TTC549 (cell line): Measurements from ENCODE around the gene SHC2.

ENCODE experiments used
- FAIRE-seq: peaks from 2 replicates; lab custom pipeline; 2012; peaks lifted over from hg19 to GRCh38; lab: Jason Lieb, UNC

SHC2 gene, protein sequence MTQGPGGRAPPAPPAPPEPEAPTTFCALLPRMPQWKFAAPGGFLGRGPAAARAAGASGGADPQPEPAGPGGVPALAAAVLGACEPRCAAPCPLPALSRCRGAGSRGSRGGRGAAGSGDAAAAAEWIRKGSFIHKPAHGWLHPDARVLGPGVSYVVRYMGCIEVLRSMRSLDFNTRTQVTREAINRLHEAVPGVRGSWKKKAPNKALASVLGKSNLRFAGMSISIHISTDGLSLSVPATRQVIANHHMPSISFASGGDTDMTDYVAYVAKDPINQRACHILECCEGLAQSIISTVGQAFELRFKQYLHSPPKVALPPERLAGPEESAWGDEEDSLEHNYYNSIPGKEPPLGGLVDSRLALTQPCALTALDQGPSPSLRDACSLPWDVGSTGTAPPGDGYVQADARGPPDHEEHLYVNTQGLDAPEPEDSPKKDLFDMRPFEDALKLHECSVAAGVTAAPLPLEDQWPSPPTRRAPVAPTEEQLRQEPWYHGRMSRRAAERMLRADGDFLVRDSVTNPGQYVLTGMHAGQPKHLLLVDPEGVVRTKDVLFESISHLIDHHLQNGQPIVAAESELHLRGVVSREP

DNA sequence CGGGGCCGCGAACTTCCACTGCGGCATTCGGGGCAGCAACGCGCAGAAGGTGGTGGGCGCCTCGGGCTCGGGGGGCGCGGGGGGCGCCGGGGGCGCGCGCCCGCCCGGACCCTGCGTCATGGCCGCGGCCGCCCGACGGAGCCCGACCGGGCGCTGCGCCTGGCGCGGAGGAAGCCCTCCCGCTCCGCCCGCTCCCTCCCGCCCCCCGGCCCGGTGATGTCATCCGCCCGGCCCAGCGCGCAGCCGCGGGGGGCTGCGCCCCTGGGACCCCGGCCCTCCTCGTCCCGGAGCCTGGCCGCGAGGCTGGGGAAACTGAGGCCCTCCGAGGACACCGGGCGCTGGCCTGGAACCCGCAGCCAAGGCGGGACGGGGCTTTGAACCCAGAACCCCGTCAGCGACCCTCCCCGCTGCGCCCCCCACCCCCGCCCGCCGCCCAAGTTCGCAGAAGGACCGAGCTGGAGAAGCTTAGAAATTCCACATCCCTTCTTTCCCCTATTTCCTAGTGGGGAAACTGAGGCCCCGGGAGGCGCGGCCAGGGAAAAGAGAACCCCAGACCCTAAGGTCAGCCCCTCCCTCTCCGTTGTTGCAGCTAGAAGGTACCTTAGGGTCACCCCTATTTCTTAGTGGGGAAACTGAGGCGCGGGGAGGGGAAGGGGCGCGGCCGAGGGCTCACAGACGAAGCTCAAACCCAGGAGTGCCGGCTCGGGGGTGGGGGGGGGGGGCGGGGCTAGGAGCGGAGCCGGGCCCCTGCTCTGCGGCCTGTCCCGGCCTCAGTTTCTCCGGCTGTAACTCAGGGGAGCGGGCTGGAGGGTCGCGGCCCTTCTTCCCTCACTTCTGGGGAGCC, at the start of gene SHC2:
SHC2 (minus strand) TSS at position 157 of the 844 bp plus-strand sequence; CDS start at position 120, 37 bp downstream.
- FAIRE-seq, result no peak

DNA sequence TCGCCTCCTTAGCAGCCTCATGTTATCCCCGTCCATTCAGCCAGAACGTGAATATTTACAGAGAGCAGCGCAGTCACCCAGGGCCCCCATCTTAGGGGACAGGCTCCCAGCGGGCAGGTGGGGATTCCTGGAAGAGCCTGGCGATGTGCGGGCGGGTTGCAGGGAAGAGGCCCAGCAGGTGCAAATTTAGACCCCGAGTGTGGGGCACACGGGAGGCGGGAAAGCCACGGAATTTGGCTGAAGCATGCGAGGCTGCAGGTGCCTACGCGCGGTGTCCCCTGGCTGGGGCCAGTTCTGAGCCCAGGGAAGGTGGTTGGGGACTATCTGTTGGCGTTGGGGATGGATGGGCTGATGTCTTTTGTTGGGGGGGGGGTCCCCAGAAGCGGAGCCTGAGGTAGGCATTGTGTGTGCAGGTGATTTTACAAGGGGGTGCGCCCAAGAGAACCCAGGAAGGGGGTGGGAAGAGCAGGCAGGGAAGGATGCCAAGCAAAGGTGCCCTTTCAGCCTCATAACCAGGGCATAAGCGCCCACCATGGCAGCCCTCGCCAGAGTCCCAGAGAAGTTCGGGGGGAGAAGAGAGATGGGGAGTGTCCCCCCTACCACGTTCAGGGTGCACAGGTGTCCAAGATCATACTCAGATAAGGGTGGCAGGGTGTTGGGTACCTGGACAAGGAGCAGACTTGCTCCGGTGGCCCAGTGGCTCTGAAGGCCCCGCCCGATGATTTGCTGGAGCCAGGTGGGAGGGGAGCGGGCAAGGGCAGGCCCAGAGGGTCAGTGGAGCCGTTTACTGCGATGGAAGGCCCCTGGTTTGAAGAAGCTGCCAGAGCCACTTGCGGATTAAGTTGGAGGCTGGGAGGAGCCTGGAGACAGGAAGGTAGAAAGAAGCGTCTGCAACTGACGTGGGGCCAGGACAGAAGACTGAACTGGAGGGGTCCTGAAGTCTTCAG, 47.6 kb upstream of the SHC2 start:
- no peak for FAIRE-seq

DNA sequence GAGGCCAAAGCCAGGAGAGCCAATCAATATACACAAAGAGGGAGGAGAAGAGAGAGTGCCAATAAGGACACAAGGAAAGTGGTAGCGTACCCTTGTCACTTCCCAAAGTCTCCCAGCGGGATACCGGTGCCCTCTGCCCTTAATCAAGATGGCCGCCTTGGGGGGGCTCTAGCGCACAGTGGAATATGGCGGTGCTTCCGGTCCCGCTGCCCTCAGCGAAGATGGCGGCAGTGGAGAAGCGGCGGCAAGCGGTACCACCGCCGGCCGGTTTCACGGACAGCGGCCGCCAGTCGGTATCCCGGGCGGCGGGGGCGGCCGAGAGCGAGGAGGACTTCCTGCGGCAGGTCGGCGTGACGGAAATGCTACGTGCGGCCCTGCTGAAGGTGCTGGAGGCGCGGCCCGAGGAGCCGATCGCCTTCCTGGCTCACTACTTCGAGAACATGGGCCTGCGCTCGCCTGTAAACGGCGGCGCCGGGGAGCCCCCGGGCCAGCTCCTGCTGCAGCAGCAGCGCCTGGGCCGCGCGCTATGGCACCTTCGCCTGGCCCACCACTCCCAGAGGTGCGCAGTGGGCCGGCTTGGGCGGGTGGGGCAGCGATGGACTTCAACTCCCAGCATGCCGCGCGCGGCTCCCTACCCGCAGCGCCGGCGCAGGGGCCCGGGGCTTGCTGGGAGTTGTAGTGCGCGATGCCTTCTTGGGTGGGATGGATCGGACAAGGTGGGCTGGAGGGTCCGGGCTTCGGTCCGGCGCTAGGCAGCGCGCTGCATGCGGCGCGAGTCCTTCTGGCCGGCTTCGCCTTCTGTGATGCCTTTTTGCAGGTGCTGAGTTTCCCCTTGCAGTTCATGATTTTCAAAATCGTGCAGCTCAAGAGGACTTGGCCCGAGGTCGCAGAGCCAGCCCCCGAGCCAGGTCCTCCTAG, 46.7 kb upstream of the SHC2 start, which contains the start of gene TPGS1:
TPGS1 (plus strand) TSS at position 212 of the 918 bp plus-strand sequence; CDS start at position 222, 10 bp downstream.
- no peak for FAIRE-seq

DNA sequence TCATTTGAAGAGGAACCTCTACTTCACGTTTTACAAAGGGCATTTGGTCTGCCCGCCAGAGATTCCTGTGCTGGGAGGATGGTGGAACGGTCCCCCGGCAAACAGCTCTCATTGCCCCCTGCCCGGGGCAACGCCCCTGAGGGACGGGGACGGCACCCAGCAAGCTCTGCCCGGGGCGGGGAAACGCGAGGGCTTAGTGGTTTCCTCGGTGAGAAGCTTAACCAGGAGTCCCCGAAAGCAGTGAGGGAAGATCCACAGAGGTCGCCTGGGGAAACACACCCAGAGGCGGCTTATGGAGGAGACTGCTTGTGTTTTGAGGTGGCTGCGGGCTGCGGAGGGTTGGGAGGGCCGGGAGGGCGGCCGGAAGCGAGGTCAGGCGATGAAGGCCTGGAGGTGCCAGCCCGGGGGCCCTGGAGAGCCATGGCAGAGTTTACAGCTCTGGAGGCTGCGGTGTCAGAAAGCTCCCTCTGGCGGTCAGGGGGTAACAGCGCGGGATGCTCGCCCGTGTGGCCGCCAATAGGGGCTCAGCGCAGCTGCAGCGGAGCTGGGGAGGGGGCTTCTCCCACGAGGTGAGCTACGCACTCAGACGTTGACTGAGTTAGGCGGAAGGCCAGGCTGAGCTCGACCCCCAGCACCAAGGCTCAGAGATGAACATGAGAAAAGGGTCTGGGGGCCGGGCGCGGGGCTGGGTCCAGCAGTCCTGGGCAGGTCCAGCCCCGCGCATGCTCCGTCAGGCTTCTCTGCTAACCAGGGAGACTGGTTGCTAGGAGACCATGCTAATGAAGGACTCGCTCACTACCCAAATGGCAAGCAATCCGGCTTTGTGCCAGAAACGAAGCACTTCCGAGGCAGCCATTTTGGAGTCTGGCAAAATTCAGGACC, 45.8 kb upstream of the SHC2 start:
- FAIRE-seq, result peak; percentile 97

DNA sequence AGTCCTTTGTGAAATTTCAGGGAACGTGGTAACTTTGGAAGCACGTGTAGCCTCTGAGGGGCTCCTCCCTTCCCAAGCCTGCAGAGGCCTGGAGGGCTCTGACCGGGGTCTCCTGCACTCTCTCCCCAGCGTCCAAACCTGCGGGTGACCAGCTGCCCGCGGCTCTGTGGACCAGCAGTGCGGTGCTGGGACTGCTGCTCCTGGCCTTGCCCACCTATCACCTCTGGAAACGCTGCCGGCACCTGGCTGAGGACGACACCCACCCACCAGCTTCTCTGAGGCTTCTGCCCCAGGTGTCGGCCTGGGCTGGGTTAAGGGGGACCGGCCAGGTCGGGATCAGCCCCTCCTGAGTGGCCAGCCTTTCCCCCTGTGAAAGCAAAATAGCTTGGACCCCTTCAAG, 43.8 kb upstream of the SHC2 start:
- FAIRE-seq, result no peak

DNA sequence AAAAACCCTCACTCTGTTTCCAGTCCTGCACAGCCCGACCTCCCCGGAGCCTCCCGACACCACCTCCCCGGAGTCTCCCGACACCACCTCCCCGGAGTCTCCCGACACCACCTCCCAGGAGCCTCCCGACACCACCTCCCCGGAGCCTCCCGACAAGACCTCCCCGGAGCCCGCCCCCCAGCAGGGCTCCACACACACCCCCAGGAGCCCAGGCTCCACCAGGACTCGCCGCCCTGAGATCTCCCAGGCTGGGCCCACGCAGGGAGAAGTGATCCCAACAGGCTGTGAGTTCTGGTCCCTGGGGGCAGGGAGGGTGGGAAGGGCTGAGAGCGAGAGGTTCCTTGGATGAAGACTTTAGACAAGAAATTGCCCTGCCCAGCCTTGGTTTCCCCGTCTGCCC, 40.8 kb upstream of the SHC2 start:
- FAIRE-seq, result no peak

DNA sequence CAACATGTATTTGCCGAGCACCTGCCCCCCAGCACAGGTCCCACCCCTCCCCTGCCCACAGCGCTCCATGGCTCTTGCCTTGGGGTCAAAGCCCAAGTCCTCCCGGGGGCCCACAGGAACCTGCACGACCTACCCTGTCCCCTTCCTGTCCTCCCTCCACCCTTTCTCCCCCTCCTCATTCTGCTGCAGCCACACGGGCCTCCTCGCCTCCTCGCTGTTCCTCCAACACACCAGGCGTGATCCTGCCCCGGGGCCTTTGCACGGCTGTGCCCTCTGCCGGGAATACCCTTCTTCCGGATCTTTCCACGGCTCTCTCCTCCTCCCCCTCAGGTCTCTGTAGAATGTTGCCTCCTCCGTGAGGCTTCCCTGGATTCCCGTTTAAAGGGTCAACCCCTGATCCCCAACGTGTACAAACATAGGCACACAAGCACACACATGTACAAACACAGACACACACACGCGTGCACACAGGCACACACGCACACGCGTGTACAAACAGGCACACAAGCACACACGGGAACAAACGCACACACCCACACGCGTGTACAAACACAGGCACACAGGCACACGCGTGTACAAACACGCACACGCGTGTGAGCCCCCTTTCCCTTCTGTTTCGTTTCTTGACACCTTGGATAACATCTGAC, 38.3 kb upstream of the SHC2 start:
- FAIRE-seq, result no peak

DNA sequence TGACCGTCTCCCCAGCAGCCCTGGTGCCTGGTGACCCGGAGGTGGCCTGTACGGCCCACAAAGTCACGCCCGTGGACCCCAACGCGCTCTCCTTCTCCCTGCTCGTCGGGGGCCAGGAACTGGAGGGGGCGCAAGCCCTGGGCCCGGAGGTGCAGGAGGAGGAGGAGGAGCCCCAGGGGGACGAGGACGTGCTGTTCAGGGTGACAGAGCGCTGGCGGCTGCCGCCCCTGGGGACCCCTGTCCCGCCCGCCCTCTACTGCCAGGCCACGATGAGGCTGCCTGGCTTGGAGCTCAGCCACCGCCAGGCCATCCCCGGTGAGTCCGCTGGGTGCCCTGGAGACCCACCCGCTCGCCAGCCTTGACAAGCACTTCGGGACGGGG, 37.7 kb upstream of the SHC2 start:
- no peak for FAIRE-seq

DNA sequence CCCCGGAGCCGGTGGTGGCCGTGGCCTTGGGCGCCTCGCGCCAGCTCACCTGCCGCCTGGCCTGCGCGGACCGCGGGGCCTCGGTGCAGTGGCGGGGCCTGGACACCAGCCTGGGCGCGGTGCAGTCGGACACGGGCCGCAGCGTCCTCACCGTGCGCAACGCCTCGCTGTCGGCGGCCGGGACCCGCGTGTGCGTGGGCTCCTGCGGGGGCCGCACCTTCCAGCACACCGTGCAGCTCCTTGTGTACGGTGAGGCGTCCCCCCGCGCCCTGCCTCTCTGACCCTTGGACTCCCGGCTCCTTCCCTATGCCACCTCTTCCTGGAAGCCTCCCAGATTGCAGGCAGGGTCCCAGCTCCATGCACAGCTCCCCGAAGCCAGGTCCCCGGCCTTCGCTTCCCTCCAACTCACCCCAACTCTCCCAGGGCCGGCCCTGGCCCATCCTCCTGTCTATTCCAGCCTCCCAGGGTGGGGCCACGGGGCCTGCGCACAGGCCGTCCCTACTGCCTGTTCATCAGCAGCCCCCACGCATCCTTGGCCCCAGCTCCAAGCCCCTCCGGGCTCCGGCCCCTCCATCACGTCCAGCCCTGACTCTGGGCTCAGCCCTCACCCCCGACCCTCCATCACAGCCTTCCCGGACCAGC, 37.2 kb upstream of the SHC2 start:
- no peak for FAIRE-seq

DNA sequence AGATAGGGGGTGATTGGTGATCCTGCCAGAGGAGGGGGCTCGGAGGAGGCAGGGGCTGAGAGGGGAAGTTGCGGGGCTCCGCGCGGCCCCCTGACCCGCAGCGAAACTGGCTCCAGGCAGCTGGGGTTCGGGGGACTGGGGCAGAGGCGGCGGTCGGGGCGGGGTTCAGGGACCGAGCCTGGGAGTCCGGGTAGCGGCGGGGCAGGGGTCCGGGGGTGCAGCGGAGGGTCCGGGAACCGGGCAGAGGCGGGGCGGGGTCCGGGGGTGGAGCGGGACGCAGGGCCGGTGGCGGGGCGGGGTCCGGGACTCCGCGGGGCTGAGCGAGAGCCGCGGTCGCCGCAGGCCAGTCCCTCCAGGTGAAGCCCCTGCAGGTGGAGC, 36.6 kb upstream of the SHC2 start:
- no peak for FAIRE-seq

DNA sequence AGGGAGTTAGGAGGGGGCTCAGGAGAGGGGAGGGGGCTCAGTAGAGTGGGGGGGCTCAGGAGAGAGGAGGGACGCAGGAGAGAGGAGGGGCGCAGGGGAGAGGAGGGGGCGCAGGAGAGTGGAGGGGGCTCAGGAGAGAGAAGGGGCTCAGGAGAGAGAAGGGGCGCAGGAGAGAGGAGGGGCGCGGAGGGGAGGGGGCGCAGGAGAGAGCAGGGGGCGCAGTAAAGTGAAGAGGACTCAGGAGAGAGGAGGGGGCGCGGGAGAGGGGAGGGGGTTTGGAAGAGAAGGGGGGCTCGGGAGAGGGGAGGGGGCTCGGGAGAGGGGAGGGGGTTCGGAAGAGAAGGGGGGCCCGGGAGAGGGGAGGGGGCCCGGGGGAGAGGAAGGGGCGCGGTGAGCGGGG, 36.2 kb upstream of the SHC2 start:
- FAIRE-seq, result no peak

DNA sequence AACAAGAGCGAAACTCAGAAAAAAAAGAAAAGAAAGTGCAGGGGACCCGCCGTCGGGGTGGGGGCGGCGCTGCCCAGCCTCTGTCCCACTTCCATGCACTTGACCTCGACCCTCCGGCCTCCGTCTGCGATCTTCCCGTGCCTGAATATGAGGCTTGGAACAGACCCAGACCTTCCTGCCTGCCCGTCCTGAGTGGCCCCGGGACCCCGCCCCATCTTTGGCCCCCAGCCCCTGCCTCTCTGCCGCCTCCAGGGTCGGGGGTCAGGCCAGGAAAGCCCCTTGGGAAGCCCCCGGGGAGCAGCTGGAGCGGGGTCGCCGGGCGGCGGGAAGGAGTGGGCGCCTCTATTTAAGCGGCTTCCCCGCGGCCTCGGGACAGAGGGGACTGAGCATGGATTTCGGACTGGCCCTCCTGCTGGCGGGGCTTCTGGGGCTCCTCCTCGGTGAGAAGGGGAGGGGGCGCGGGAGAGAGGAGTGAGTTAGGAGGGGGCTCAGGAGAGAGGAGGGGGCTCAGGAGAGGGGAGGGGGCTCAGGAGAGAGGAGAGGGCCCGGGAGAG, 35.4 kb upstream of the SHC2 start, which contains the start of gene MADCAM1:
MADCAM1 (plus strand) TSS at position 375 of the 554 bp plus-strand sequence; CDS start at position 389, 14 bp downstream.
- FAIRE-seq, result no peak

DNA sequence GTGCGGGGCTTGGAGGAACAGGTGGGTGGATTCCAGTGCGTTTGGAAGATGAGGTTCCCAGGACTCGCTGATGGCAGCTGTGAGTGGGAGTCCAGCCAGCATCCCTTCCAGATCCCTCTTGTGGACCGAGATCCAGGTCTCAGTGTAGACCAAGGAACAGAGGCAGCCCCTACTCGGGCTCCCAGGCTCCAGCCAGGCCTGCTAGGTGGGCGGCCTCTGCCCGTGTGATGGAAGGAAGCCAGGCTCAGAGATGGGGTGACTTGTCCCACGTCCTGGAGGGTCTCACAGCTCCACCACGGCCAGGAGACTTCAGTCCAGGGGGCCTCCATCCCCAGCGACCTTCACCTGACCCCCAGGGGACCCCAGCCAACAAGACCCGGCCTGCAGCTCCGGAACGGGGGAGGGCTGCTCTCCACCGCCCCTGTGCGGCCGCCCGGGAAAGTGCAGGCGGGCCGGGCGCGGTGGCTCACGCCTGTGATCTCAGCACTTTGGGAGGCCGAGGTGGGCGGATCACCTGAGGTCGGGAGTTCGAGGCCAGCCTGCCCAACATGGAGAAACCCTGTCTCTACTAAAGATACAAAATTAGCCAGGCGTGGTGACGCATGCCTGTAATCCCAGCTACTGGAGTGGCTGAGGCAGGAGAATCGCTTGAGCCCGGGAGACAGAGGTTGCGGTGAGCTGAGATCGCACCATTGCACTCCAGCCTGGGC, 34.7 kb upstream of the SHC2 start:
- FAIRE-seq, result no peak

DNA sequence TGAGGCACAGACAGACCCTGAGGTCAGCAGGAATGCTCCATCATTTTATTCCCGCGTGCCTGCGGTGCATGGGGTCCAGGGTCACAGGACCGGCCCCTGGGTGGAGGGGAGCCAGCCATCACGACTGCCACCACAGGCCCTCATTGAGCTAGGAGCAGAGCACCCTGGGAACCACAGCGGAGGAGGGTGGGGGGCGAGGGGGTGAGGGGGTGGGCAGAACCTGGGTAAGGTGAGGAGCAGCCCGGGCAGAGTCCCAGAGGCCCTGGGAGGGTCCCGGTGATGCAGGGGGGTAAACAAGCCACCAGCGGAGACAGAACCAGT, 34.2 kb upstream of the SHC2 start:
- FAIRE-seq, result no peak

DNA sequence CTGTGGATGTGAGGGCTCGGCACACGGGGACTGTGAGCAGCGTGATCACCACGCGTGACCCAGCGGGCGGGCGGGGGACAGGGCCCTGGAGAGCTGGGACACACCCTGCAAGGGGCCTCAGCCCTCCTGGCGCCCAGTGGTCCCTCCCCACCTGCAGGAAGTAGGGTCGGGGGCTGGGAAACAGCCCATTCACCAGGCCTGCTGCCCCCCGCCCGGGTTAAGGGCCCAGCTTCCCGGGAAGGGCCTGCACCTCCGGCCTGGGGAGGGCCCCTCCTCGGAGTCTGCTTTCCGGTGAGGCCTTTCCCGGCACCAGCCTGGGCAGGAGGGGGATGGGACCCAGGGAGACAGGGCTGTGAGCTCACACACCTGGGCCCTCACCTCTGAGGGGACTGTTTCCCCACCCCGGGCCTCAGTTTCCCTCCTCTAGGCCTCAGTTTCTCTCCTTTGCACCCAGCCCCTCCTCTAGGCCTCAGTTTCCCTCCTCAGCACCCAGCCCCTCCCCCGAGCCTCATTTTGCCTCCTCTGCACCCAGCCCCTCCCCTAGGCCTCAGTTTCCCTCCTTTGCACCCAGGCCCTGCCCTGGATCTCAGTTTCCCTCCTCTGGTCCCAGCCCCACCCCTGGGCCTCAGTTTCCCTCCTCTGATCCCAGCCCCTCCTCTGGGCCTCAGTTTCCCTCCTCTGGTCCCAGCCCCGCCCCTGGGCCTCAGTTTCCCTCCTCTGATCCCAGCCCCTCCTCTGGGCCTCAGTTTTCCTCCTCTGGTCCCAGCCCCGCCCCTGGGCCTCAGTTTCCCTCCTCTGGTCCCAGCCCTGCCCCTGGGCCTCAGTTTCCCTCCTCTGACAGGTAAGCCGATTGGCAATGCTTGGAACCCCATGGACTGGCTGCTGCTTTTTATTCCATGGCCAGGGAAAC, 33.6 kb upstream of the SHC2 start:
- FAIRE-seq, result no peak

DNA sequence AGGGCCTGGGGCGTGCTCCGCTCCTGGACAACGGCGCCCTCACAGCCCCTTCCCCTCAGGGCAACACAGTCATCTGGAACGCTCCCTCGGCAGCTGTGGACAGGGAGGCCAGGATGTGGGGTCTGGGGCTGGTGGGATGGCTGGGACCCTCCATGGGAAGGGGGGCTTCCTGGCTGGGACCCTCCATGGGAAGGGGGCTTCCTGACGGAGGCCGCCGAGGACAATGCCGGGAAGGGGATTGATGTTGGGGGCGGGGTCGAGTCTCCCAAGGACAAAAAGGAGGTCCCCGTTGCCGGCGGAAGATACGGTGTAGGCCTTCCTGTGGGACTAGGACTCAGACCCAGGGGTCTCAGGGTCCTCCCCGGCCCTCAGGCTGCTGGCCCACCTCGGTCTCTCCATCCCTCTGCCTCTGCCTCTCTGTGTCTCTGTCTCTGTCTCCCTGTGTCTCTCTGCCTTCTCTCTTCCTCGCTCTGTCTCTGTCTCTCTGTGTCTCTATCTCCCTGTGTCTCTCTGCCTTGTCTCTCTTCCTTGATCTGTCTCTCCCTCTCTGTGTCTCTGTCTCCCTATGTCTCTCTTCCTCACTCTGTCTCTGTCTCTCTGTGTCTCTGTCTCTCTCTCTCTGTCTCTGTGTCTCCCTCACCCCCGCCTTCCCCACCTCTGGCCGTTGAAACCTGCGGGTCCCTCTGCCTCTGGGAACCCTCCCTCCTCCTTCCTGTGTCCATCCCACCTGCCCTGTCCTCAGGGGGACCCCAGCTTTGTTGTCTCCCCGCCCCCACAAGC, 32.7 kb upstream of the SHC2 start:
- FAIRE-seq, result no peak
